GM21737 (cell line): ENCODE data around the gene KLK1.

Experiments used
- ATAC-seq: cut with Tn5 transposase; IDR thresholded peaks from one replicate; pipeline ENCODE4 v1.9.1; 2021; ENCODE audit warnings: mild to moderate bottlenecking, moderate library complexity; ENCODE audit not compliant: unreplicated experiment

Gene KLK1

DNA sequence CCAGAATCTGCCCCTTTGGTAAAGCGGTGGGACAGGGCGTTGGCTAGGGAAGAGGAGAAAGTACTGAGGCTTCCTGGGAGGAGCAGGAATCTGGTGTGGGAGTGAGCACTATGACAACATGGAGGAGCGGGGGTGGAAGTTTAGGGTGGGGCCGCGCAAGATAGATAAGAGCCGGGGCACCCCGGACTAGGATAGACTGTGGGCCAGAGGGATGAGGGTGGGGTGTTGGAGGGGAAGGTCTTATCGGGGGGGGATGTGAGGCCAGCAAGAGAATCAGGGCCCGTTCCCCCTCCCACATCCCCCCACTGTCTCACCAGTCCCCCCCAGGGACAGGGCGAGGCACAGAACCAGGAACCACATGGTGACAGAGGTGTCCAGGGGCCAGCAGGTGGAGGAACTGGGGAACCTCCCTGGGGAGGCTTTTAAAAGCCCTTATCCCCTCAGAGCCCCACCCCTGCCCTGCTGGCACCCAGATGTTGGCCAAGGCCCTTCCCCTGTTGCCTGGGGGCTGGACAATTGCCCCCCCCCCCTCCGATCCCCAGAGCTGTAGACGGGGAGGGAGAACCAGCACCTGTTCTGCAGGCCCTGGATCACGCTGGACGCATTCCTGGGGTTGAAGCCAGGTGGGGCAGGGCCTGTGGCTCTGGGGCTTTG lies at the start of gene KLK1:
Gene KLK1 (minus strand): TSS at position 399 of the 654 bp plus-strand sequence. CDS start 39 bp downstream, at position 360.
- no peak for ATAC-seq

DNA sequence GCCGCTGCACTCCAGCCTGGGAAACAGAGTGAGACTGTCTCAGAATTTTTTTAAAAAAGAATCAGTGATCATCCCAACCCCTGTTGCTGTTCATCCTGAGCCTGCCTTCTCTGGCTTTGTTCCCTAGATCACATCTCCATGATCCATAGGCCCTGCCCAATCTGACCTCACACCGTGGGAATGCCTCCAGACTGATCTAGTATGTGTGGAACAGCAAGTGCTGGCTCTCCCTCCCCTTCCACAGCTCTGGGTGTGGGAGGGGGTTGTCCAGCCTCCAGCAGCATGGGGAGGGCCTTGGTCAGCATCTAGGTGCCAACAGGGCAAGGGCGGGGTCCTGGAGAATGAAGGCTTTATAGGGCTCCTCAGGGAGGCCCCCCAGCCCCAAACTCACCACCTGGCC lies 49.5 kb upstream of the KLK1 start, which contains the start of gene KLK2:
Gene KLK2 (plus strand): TSS at position 384 of the 400 bp plus-strand sequence. CDS start 35 bp downstream, outside the sequence.
- no peak for ATAC-seq

DNA sequence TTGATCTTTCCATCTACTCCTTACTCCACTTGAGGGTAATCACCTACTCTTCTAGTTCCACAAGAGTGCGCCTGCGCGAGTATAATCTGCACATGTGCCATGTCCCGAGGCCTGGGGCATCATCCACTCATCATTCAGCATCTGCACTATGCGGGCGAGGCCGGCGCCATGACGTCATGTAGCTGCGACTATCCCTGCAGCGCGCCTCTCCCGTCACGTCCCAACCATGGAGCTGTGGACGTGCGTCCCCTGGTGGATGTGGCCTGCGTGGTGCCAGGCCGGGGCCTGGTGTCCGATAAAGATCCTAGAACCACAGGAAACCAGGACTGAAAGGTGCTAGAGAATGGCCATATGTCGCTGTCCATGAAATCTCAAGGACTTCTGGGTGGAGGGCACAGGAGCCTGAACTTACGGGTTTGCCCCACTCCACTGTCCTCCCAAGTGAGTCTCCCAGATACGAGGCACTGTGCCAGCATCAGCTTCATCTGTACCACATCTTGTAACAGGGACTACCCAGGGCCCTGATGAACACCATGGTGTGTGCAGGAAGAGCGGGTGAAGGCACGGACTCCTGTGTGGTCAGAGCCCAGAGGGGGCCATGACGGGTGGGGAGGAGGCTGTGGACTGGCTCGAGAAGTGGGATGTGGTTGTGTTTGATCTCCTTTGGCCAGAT lies 47.0 kb upstream of the KLK1 start:
- ATAC-seq, result no peak

DNA sequence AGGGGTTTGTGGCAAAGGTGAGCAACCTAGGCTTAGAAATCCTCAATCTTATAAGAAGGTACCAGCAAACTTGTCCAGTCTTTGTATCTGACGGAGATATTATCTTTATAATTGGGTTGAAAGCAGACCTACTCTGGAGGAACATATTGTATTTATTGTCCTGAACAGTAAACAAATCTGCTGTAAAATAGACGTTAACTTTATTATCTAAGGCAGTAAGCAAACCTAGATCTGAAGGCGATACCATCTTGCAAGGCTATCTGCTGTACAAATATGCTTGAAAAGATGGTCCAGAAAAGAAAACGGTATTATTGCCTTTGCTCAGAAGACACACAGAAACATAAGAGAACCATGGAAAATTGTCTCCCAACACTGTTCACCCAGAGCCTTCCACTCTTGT lies 45.9 kb upstream of the KLK1 start:
- no peak for ATAC-seq

DNA sequence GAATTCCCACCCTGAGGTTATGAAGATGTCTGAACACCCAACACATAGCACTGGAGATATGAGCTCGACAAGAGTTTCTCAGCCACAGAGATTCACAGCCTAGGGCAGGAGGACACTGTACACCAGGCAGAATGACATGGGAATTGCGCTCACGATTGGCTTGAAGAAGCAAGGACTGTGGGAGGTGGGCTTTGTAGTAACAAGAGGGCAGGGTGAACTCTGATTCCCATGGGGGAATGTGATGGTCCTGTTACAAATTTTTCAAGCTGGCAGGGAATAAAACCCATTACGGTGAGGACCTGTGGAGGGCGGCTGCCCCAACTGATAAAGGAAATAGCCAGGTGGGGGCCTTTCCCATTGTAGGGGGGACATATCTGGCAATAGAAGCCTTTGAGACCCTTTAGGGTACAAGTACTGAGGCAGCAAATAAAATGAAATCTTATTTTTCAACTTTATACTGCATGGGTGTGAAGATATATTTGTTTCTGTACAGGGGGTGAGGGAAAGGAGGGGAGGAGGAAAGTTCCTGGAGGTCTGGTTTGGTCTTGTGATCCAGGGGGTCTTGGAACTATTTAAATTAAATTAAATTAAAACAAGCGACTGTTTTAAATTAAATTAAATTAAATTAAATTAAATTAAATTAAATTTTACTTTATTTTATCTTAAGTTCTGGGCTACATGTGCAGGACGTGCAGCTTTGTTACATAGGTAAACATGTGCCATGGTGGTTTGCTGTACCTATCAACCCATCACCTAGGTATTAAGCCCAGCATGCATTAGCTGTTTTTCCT lies 38.1 kb upstream of the KLK1 start:
- no peak for ATAC-seq

DNA sequence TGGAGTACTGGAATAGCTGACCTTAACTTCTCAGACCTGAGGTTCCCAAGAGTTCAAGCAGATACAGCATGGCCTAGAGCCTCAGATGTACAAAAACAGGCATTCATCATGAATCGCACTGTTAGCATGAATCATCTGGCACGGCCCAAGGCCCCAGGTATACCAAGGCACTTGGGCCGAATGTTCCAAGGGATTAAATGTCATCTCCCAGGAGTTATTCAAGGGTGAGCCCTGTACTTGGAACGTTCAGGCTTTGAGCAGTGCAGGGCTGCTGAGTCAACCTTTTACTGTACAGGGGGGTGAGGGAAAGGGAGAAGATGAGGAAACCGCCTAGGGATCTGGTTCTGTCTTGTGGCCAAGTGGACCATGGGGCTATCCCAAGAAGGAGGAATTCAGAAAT lies 37.4 kb upstream of the KLK1 start:
- no peak for ATAC-seq

DNA sequence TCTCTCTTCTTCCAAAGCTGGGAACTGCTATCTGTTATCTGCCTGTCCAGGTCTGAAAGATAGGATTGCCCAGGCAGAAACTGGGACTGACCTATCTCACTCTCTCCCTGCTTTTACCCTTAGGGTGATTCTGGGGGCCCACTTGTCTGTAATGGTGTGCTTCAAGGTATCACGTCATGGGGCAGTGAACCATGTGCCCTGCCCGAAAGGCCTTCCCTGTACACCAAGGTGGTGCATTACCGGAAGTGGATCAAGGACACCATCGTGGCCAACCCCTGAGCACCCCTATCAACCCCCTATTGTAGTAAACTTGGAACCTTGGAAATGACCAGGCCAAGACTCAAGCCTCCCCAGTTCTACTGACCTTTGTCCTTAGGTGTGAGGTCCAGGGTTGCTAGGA lies 36.3 kb upstream of the KLK1 start:
- no peak for ATAC-seq

DNA sequence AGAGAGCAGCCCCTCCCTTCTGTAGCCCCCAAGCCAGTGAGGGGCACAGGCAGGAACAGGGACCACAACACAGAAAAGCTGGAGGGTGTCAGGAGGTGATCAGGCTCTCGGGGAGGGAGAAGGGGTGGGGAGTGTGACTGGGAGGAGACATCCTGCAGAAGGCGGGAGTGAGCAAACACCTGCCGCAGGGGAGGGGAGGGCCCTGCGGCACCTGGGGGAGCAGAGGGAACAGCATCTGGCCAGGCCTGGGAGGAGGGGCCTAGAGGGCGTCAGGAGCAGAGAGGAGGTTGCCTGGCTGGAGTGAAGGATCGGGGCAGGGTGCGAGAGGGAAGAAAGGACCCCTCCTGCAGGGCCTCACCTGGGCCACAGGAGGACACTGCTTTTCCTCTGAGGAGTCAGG lies 35.3 kb upstream of the KLK1 start:
- no peak for ATAC-seq

DNA sequence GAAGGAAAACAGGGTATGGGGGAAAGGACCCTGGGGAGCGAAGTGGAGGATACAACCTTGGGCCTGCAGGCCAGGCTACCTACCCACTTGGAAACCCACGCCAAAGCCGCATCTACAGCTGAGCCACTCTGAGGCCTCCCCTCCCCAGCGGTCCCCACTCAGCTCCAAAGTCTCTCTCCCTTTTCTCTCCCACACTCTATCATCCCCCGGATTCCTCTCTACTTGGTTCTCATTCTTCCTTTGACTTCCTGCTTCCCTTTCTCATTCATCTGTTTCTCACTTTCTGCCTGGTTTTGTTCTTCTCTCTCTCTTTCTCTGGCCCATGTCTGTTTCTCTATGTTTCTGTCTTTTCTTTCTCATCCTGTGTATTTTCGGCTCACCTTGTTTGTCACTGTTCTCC lies 33.8 kb upstream of the KLK1 start:
- ATAC-seq, result no peak

DNA sequence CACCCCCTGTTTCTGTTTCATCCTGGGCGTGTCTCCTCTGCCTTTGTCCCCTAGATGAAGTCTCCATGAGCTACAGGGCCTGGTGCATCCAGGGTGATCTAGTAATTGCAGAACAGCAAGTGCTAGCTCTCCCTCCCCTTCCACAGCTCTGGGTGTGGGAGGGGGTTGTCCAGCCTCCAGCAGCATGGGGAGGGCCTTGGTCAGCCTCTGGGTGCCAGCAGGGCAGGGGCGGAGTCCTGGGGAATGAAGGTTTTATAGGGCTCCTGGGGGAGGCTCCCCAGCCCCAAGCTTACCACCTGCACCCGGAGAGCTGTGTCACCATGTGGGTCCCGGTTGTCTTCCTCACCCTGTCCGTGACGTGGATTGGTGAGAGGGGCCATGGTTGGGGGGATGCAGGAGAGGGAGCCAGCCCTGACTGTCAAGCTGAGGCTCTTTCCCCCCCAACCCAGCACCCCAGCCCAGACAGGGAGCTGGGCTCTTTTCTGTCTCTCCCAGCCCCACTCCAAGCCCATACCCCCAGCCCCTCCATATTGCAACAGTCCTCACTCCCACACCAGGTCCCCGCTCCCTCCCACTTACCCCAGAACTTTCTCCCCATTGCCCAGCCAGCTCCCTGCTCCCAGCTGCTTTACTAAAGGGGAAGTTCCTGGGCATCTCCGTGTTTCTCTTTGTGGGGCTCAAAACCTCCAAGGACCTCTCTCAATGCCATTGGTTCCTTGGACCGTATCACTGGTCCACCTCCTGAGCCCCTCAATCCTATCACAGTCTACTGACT lies 31.2 kb upstream of the KLK1 start, which contains the start of gene KLK3:
Gene KLK3 (plus strand): TSS at position 280 of the 775 bp plus-strand sequence. CDS start 41 bp downstream, at position 321.
- no peak for ATAC-seq

DNA sequence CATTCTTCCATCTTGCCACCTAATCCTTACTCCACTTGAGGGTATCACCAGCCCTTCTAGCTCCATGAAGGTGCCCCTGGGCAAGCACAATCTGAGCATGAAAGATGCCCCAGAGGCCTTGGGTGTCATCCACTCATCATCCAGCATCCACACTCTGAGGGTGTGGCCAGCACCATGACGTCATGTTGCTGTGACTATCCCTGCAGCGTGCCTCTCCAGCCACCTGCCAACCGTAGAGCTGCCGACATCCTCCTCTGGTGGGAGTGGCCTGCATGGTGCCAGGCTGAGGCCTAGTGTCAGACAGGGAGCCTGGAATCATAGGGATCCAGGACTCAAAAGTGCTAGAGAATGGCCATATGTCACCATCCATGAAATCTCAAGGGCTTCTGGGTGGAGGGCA lies 28.0 kb upstream of the KLK1 start:
- ATAC-seq, result no peak

DNA sequence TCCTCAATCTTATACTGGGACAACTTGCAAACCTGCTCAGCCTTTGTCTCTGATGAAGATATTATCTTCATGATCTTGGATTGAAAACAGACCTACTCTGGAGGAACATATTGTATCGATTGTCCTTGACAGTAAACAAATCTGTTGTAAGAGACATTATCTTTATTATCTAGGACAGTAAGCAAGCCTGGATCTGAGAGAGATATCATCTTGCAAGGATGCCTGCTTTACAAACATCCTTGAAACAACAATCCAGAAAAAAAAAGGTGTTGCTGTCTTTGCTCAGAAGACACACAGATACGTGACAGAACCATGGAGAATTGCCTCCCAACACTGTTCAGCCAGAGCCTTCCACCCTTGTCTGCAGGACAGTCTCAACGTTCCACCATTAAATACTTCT lies 27.2 kb upstream of the KLK1 start:
- no peak for ATAC-seq

DNA sequence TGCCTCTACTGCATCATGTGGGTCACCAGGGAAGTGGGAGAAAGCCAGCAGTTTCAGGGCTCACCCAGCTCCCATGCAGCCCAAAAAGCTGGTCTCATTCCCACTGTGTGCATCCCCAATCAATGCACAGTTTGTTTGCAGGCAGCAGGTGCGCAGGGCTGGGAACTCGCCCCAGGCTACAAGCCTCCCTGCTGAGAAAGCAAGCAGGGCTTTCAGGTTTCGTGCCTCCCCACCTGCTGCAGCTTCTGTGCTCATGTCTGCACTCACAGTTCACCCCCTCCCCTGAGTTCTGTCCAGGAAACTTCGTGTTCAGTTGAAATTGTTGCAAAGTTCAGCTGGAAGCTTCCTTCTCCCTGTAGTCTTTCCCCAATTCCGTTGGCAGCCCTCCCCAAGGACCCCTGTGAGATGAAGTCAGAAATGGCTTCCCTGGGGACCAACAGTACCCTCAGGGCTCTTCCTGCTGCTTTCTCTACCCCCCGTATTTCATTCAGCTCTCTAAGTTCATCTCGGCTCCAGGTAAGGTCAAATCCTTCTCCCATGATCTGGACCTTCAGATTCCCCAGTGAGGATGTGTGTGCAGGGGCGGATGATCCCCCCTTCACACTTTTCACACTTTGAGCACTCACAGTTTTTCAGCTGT lies 20.8 kb upstream of the KLK1 start:
- ATAC-seq, result no peak

DNA sequence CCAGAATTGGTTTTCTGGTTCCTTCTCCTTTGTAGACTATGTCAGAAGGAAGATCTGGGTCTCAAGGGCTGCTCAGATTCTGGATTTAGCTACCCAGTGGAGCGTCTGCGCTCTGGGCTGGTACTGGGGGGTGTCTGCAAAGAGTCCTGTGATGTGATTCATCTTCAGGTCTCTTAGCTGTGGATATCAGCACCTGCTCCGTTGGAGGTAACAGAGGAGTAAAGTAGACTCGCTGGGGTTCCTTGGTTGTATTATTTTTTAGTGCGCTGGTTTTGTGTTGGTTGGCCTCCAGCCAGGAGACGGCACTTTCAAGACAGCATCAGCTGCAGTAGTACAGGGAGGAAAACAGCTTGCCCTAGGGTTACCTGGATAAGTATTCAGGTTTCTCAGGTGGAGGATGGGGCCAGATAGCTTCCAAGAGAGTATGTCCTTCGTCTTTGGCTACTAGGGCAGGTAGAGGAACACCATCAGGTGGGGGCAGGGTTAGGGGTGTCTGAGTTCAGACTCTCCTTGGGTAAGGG lies 20.2 kb upstream of the KLK1 start:
- ATAC-seq, result no peak

DNA sequence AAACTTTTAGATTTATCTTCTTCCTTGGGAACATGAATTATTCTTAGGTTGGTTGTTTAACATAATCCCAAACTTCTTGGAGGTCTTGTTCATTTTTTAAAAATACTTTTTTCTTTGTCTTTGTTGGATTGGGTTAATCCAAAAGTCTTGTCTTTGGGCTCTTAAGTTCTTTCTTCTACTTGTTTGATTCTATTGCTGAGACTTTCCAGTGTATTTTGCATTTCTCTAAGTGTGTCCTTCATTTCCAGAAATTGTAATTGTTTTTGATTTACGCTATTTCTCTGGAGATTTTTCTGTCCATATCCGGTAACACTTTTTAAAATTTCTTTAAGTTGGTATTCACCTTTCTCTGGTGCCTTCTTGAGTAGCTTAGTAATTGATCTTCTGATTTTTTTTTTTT lies 19.6 kb upstream of the KLK1 start:
- ATAC-seq, result no peak

DNA sequence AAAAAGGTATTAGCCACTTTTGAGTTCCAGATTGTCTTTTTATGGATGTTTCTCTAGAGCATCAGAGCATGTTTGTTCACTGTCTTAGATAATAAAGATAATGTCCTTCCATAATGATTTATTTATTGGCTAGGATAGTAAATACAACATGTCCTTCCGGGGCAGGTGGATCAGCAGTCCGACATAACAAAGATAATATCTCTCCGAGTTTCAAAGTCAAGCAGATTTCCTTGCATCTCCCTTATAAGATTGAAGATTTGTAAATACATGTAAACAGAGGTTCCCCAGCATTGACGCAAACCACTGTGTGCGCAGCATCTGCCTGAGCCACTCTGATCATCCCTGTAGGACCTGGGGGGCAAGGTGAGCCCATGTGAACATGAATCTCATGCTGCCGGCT lies 18.5 kb upstream of the KLK1 start:
- ATAC-seq, result no peak

DNA sequence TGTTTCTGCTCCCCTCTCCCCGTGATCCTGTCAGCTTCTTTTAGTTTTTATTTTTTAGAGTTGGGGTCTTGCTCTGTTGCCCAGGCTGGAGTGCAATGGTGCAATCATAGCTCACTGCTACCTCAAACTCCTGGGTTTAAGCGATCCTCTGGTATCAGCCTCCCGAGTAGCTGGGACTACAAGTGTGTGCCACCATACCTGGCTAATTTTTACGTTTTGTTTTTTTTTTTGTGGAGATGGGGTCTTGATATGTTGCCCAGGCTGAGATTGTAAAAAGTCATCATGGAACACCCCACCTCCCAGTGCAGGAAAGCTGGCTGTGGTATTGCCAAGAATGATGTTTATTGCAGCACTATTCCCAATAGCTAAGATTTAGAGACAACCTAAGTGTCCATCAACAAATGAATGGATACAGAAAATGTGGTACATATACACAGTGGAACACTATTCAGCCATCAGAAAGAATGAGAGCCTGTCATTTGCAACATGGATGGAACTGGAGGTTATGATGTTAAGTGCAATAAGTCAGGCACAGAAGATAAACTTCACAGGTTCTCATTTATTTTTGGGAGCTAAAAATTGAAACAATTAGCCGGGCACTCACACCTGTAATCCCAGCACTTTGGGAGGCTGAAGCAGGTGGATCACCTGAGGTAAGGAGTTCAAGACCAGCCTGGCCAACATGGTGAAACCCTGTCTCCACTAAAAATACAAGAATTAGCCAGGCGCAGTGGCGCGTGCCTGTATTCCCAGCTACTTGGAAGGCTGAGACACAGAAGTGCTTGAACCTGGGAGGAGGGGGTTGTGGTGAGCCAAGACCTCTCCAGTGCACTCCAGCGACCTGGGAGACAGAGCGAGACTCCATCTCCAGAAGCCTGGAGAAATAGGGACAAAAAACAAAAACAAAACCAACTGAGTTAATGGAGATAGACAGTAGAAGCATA lies 16.4 kb upstream of the KLK1 start:
- ATAC-seq, result no peak

DNA sequence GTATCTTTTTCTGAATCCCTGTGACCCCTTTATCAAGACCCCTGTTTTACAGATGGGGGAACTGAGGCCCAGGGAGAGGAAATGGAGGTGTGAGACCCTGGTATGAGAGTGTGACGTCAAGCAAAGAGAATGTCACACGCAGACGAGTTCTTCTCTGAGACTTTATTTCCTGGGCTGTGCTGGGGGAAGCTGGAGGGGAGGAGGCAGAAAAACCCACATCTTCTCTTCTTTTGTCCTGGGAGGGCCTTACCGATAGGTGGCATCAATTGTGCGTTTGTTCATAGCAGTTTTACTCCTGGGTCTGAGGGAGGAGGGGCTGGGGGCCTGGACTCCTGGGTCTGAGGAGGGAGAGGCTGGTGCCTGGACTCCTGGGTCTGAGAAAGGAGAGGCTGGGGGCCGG lies 14.7 kb upstream of the KLK1 start:
- no peak for ATAC-seq

DNA sequence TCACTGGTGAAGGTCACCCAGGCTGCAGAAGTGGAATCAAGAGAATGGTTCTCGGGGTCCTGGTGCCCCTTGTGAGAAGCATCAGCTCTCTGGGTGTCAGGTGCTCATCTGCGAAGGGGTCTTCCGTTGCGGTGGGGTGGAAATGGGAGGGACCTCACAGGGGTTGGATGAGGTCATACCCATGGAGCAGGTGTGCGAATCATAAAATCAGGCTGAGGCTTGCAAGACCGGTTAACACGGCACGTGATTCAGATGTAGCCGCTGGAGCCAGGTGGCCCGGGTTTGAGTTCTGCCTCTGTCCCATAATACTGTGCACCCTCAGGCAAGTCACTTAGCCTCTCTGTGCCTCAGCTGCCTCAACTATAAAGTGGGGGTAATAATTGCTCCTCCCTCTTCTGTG lies 13.7 kb upstream of the KLK1 start:
- no peak for ATAC-seq
